HEK293 (cell line): Measurements from ENCODE around the gene CLIP1.

Experiments used
- CTCF ChIA-PET: fragments of 350-600 bp; formaldehyde crosslinking; extraction: SDS; loops from one replicate; lab custom pipeline; 2021; ENCODE audit warnings: antibody characterized with exemption; lab: Yijun Ruan, JAX
- POLR2A ChIA-PET: fragments of 300-600 bp; formaldehyde crosslinking; extraction: SDS; loops from one replicate; lab custom pipeline; 2020; ENCODE audit warnings: antibody characterized with exemption, inconsistent platforms; lab: Yijun Ruan, JAX
- H3K27ac ChIP-seq: fragments of 200-500 bp; sonication (Bioruptor generic); 2 replicates; pipeline ENCODE4 v1.5.1; 2014; ENCODE audit warnings: low read depth, low read length, control low read depth, inconsistent platforms; ENCODE audit errors: extremely low read depth
- H3K36me3 ChIP-seq, 2 experiments: fragments of 200-500 bp in 1 of 2; sonication (Bioruptor generic) in 1 of 2; 1 replicate in 1 of 2; 2 replicates in 1 of 2; pipeline ENCODE4 v1.5.1; 2014 to 2017; ENCODE audit warnings: inconsistent platforms in 2 of 2, low read length in 2 of 2; ENCODE audit not compliant: control insufficient read depth in 2 of 2, insufficient read depth in 1 of 2
- H3K4me1 ChIP-seq: fragments of 200-500 bp; sonication (Bioruptor generic); 2 replicates; pipeline ENCODE4 v1.5.1; 2014; ENCODE audit warnings: mild to moderate bottlenecking, low read length, inconsistent platforms; ENCODE audit not compliant: control insufficient read depth, insufficient read depth
- H3K4me3 ChIP-seq: 2 replicates; pipeline ENCODE4 v1.5.1; 2011; ENCODE audit warnings: low read depth, mild to moderate bottlenecking, control low read depth, low read length, moderate library complexity
- H3K9me3 ChIP-seq: fragments of 200-500 bp; sonication (Bioruptor generic); 2 replicates; pipeline ENCODE4 v1.5.1; 2014; ENCODE audit warnings: low read depth, low read length, inconsistent platforms; ENCODE audit not compliant: control insufficient read depth, insufficient read depth
- ATF2 ChIP-seq: fragments of 450-650 bp; formaldehyde crosslinking; IDR thresholded peaks from 2 replicates; pipeline ENCODE4 v1.5.1; 2016; ENCODE audit warnings: missing biosample characterization, missing genetic modification characterization, low read depth
- HOXA7 ChIP-seq: sonication (generic); formaldehyde crosslinking; IDR thresholded peaks from 2 replicates; pipeline ENCODE4 v1.8.1; 2022; ENCODE audit warnings: missing genetic modification reagents, borderline replicate concordance
- OSR2 ChIP-seq: fragments of 450-650 bp; formaldehyde crosslinking; IDR thresholded peaks from 2 replicates; pipeline ENCODE4 v1.5.1; 2016; ENCODE audit warnings: missing biosample characterization, missing genetic modification characterization
- PRDM2 ChIP-seq: fragments of 450-650 bp; formaldehyde crosslinking; IDR thresholded peaks from 2 replicates; pipeline ENCODE4 v1.5.1; 2016; ENCODE audit warnings: missing biosample characterization, missing genetic modification characterization, borderline replicate concordance
- SP3 ChIP-seq: fragments of 450-650 bp; formaldehyde crosslinking; IDR thresholded peaks from 2 replicates; pipeline ENCODE4 v1.5.1; 2016; ENCODE audit warnings: missing biosample characterization, missing genetic modification characterization
- TCF7L2 ChIP-seq: IDR thresholded peaks from 2 replicates; pipeline ENCODE4 v1.6.1; 2011; ENCODE audit warnings: low read depth, mild to moderate bottlenecking, inconsistent platforms, low read length, moderate library complexity, borderline replicate concordance
- TRIM28 ChIP-seq: IDR thresholded peaks from 2 replicates; pipeline ENCODE4 v1.6.1; 2011; ENCODE audit warnings: low read length, control low read depth, borderline replicate concordance
- WT1 ChIP-seq: fragments of 450-650 bp; formaldehyde crosslinking; IDR thresholded peaks from 2 replicates; pipeline ENCODE4 v1.5.1; 2016; ENCODE audit warnings: missing biosample characterization, missing genetic modification characterization
- ZFP37 ChIP-seq: fragments of 450-650 bp; formaldehyde crosslinking; IDR thresholded peaks from 2 replicates; pipeline ENCODE4 v1.5.1; 2016; ENCODE audit warnings: missing biosample characterization, missing genetic modification characterization
- ZNF133 ChIP-seq: fragments of 450-650 bp; formaldehyde crosslinking; IDR thresholded peaks from 2 replicates; pipeline ENCODE4 v1.5.1; 2016; ENCODE audit warnings: missing biosample characterization, missing genetic modification characterization
- ZNF157 ChIP-seq: fragments of 450-650 bp; formaldehyde crosslinking; IDR thresholded peaks from 2 replicates; pipeline ENCODE4 v1.5.1; 2016; ENCODE audit warnings: missing biosample characterization, missing genetic modification characterization
- ZNF24 ChIP-seq: fragments of 450-650 bp; formaldehyde crosslinking; IDR thresholded peaks from 2 replicates; pipeline ENCODE4 v1.5.1; 2016; ENCODE audit warnings: missing biosample characterization, missing genetic modification characterization
- ZNF280C ChIP-seq: fragments of 450-650 bp; formaldehyde crosslinking; IDR thresholded peaks from 2 replicates; pipeline ENCODE4 v1.5.1; 2016; ENCODE audit warnings: missing biosample characterization, missing genetic modification characterization
- ZNF324 ChIP-seq: fragments of 450-650 bp; formaldehyde crosslinking; IDR thresholded peaks from 2 replicates; pipeline ENCODE4 v1.5.1; 2016; ENCODE audit warnings: missing biosample characterization, missing genetic modification characterization
- ZNF610 ChIP-seq: fragments of 450-650 bp; formaldehyde crosslinking; IDR thresholded peaks from 2 replicates; pipeline ENCODE4 v1.5.1; 2016; ENCODE audit warnings: missing biosample characterization, missing genetic modification characterization, borderline replicate concordance
- ZNF785 ChIP-seq: fragments of 450-650 bp; formaldehyde crosslinking; IDR thresholded peaks from 2 replicates; pipeline ENCODE4 v1.5.1; 2016; ENCODE audit warnings: missing biosample characterization, missing genetic modification characterization
- ZNF830 ChIP-seq: fragments of 450-650 bp; IDR thresholded peaks from 2 replicates; pipeline ENCODE4 v1.5.0; 2018; ENCODE audit warnings: missing biosample characterization, missing genetic modification characterization, low read depth, mild to moderate bottlenecking, moderate library complexity
- ZSCAN18 ChIP-seq: fragments of 450-650 bp; formaldehyde crosslinking; IDR thresholded peaks from 2 replicates; pipeline ENCODE4 v1.5.1; 2016; ENCODE audit warnings: missing biosample characterization, missing genetic modification characterization
- ZXDB ChIP-seq: fragments of 450-650 bp; formaldehyde crosslinking; IDR thresholded peaks from 2 replicates; pipeline ENCODE4 v1.5.1; 2016; ENCODE audit warnings: missing biosample characterization, missing genetic modification characterization

CLIP1 gene

GRCh38 chr12:122276242-122276641 is 146.2 kb downstream of the CLIP1 start:
- CTCF ChIA-PET = interaction anchor here (0.7 kb wide), 1 partner anchor 33 kb away, joined by 4 read pairs; no protein-coding TSS in a partner anchor
- Histone ChIP-seq H3K27ac (no peak overlapping the region), H3K9me3 (no peaks in the 10 kb centered on the region), H3K4me3 (no peak overlapping the region), H3K36me3 (peaks cover 4 to 34% of the 10 kb centered on the region in 2 experiments; a peak in 2 of 3 replicates), H3K4me1 (peaks cover 3% of the 10 kb centered on the region; the same call in 1 of the 2 replicates)
- TF ChIP-seq ZXDB (tag by site-specific recombination) (no peak), SP3 (tag by site-specific recombination) (no peak), ZNF830 (tag by site-specific recombination) (no peak), ZNF24 (no peak), HOXA7 (CRISPR knock-in tag) (no peak), ZNF280C (tag by site-specific recombination) (no peak), ATF2 (tag by site-specific recombination) (no peak), PRDM2 (tag by site-specific recombination) (no peak), ZNF324 (tag by site-specific recombination) (no peak), ZFP37 (tag by site-specific recombination) (no peak), ZSCAN18 (no peak), ZNF157 (tag by site-specific recombination) (no peak), ZNF610 (no peak), ZNF785 (tag by site-specific recombination) (no peak), ZNF133 (tag by site-specific recombination) (no peak), TRIM28 (no peak), TCF7L2 (no peak), WT1 (tag by site-specific recombination) (no peak), OSR2 (tag by site-specific recombination) (no peak)
- POLR2A ChIA-PET = interaction anchor here (0.6 kb wide), 1 partner anchor 9 kb away, joined by 4 read pairs; no protein-coding TSS in a partner anchor
